Measurements from ENCODE around the gene LRRC7.

The LRRC7 gene

GRCh38 chr1:70143048-70143659 is 575.4 kb downstream of the LRRC7 start:
- Histone ChIP-seq H3K79me2 (ENCODE audit: low read length) (no peaks in the 10 kb centered on the region), H3K36me3 (replicated peaks; ENCODE audit: insufficient read depth, low read length) (no peaks in the 10 kb centered on the region; the same call in 1 of the 2 replicates), H3F3A (ENCODE audit: insufficient read depth, low read length) (no peaks in the 10 kb centered on the region), H3K27ac (ENCODE audit: low read length) (no peak overlapping the region), H3K4me2 (ENCODE audit: low read depth, low read length) (no peak overlapping the region), H3K4me1 (ENCODE audit: low read length) (no peaks in the 10 kb centered on the region), H3K4me3 (ENCODE audit: low read length) (no peak overlapping the region), H2AFZ (ENCODE audit: low read length) (no peak overlapping the region), H4K20me1 (ENCODE audit: insufficient read depth, low read length) (no peaks in the 10 kb centered on the region), H3K27me3 (replicated peaks; ENCODE audit: insufficient read depth, low read length) (no peaks in the 10 kb centered on the region), H3K9ac (ENCODE audit: low read length) (no peak overlapping the region), H3K9me2 (replicated peaks; ENCODE audit: insufficient read depth, low read length) (no peaks in the 10 kb centered on the region), H3K9me3 (replicated peaks; ENCODE audit: insufficient read depth, low read length) (no peaks in the 10 kb centered on the region)
- no peak for DNase-seq
- no peak for TF ChIP-seq EZH2 (optimal IDR thresholded peaks at IDR 0.05; ENCODE audit: low read depth, low read length)

DNA sequence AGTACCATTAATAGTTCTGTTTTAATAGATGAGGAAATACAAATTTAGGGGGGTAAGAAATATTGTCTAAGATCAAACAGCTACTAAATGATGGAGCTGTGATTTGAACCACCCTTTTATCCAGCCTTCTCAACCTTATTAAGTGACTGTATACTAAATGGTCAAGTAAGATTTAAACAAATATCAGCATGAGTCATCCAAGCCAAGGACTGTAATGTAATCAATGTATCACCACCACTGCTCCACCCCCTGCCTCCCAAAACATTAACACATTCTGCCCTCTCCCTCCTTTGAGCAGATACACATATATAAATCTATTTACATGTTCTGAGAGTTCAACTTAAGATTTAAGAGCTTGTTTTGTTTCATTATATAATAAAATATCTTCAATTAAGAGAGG is 578.8 kb downstream of the LRRC7 start:
- no peaks in the 10 kb centered on the region for H3K9me3 ChIP-seq (replicated peaks; ENCODE audit: insufficient read depth, low read length)
- no peaks in the 10 kb centered on the region for H3K27me3 ChIP-seq (replicated peaks; ENCODE audit: insufficient read depth, low read length)
- H3K9me2 ChIP-seq (replicated peaks; ENCODE audit: insufficient read depth, low read length): no peaks in the 10 kb centered on the region
- no peak overlapping the region for H3K4me3 ChIP-seq (ENCODE audit: low read length)
- H3K27ac ChIP-seq (ENCODE audit: low read length): no peak overlapping the region
- DNase-seq: no peak
- no peaks in the 10 kb centered on the region; the same call in 1 of the 2 replicates for H3K36me3 ChIP-seq (replicated peaks; ENCODE audit: insufficient read depth, low read length)
- H3K4me1 ChIP-seq (ENCODE audit: low read length): no peaks in the 10 kb centered on the region
- no peak overlapping the region for H3K9ac ChIP-seq (ENCODE audit: low read length)
- H2AFZ ChIP-seq (ENCODE audit: low read length): no peak overlapping the region
- no peak overlapping the region for H3K4me2 ChIP-seq (ENCODE audit: low read depth, low read length)
- TF ChIP-seq CTCF (IDR thresholded peaks at IDR 0.05; ENCODE audit: low read length) (no peak), EZH2phosphoT487 (IDR thresholded peaks at IDR 0.05; ENCODE audit: low read length) (no peak), EZH2 (optimal IDR thresholded peaks at IDR 0.05; ENCODE audit: low read depth, low read length) (no peak)
- H4K20me1 ChIP-seq (ENCODE audit: insufficient read depth, low read length): no peaks in the 10 kb centered on the region
- H3F3A ChIP-seq (ENCODE audit: insufficient read depth, low read length): no peaks in the 10 kb centered on the region
- H3K79me2 ChIP-seq (ENCODE audit: low read length): no peaks in the 10 kb centered on the region

DNA sequence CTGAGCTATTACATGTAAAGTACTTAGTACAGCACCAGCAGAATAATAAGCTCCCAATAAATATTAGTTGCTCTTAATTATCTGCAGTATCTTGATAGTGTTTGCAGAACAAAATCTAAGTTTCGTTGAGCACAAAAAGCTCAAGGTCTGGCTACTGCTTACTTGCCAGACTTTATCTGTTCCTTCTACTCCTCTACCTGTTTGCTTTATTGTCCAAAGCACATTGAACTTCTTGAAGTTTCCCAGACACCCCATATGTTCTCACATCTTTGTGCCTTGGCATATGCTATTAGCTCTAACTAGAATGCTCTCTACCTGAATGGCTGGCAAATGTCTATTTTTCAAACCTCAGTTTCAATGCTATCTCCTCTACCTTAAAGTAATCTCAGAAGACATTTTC is 582.7 kb downstream of the LRRC7 start:
- H3K4me1 ChIP-seq (ENCODE audit: low read length): no peaks in the 10 kb centered on the region
- no peak overlapping the region for H3K4me3 ChIP-seq (ENCODE audit: low read length)
- DNase-seq: no peak
- H3K9me3 ChIP-seq (replicated peaks; ENCODE audit: insufficient read depth, low read length): no peaks in the 10 kb centered on the region
- no peaks in the 10 kb centered on the region for H4K20me1 ChIP-seq (ENCODE audit: insufficient read depth, low read length)
- H3K27ac ChIP-seq (ENCODE audit: low read length): no peak overlapping the region
- no peak for TF ChIP-seq EZH2 (optimal IDR thresholded peaks at IDR 0.05; ENCODE audit: low read depth, low read length)
- TF ChIP-seq CTCF (IDR thresholded peaks at IDR 0.05; ENCODE audit: low read length): no peak
- no peak for TF ChIP-seq EZH2phosphoT487 (IDR thresholded peaks at IDR 0.05; ENCODE audit: low read length)
- no peaks in the 10 kb centered on the region for H3K79me2 ChIP-seq (ENCODE audit: low read length)
- H3K4me2 ChIP-seq (ENCODE audit: low read depth, low read length): no peak overlapping the region
- no peaks in the 10 kb centered on the region for H3K27me3 ChIP-seq (replicated peaks; ENCODE audit: insufficient read depth, low read length)
- no peak overlapping the region for H3K9ac ChIP-seq (ENCODE audit: low read length)
- H3K36me3 ChIP-seq (replicated peaks; ENCODE audit: insufficient read depth, low read length): no peaks in the 10 kb centered on the region; the same call in 1 of the 2 replicates
- no peaks in the 10 kb centered on the region for H3K9me2 ChIP-seq (replicated peaks; ENCODE audit: insufficient read depth, low read length)
- no peak overlapping the region for H2AFZ ChIP-seq (ENCODE audit: low read length)
- H3F3A ChIP-seq (ENCODE audit: insufficient read depth, low read length): no peaks in the 10 kb centered on the region

DNA sequence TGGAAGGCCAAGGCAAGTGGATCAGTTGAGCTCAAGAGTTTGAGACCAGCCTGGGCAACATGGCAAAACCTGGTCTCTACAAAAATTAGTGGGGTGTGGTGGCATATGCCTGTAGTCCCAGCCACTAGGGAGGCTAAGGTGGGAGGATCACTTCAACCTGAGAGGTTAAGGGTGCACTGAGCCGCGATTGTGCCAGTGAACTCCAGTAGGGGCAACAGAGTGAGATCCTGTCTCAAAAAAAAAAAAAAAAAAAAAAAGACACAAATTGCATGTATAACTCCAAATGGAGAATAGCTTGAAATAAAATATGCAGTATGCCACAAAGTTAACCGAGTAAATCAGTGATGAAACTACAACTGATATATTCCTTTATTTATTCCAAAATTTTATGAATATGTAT is 586.0 kb downstream of the LRRC7 start:
- Histone ChIP-seq H2AFZ (ENCODE audit: low read length) (no peak overlapping the region), H3K27me3 (replicated peaks; ENCODE audit: insufficient read depth, low read length) (no peaks in the 10 kb centered on the region), H3K9me2 (replicated peaks; ENCODE audit: insufficient read depth, low read length) (no peaks in the 10 kb centered on the region), H3K4me3 (ENCODE audit: low read length) (no peak overlapping the region), H3K9ac (ENCODE audit: low read length) (no peak overlapping the region), H3K9me3 (replicated peaks; ENCODE audit: insufficient read depth, low read length) (no peaks in the 10 kb centered on the region), H3F3A (ENCODE audit: insufficient read depth, low read length) (no peaks in the 10 kb centered on the region), H3K79me2 (ENCODE audit: low read length) (no peaks in the 10 kb centered on the region), H4K20me1 (ENCODE audit: insufficient read depth, low read length) (no peaks in the 10 kb centered on the region), H3K36me3 (replicated peaks; ENCODE audit: insufficient read depth, low read length) (no peaks in the 10 kb centered on the region; the same call in 1 of the 2 replicates), H3K4me2 (ENCODE audit: low read depth, low read length) (no peak overlapping the region), H3K4me1 (ENCODE audit: low read length) (no peaks in the 10 kb centered on the region), H3K27ac (ENCODE audit: low read length) (no peak overlapping the region)
- no peak for DNase-seq
- TF ChIP-seq EZH2phosphoT487 (IDR thresholded peaks at IDR 0.05; ENCODE audit: low read length) (no peak), EZH2 (optimal IDR thresholded peaks at IDR 0.05; ENCODE audit: low read depth, low read length) (no peak), CTCF (IDR thresholded peaks at IDR 0.05; ENCODE audit: low read length) (no peak)
